Peyer's patch (tissue), 4 donors: ENCODE results near the gene SGPL1.

Experiments used
- CTCF ChIP-seq, 6 experiments: fragments of 450-650 bp in 4 of 6; fragments of 200-600 bp in 2 of 6; sonication (generic) in 1 of 6; IDR thresholded peaks; one replicate each; pipeline ENCODE4 v1.5.1; 2017 to 2019; ENCODE audit warnings: antibody characterized with exemption in 6 of 6, mild to moderate bottlenecking in 3 of 6, moderate library complexity in 1 of 6
- POLR2A ChIP-seq, 2 donors: fragments of 450-650 bp; IDR thresholded peaks; one replicate each; pipeline ENCODE4 v1.5.1; 2017; ENCODE audit warnings: antibody characterized with exemption in 2 of 2, mild to moderate bottlenecking in 2 of 2, moderate library complexity in 2 of 2

- no peak for TF ChIP-seq CTCF (IDR thresholded peaks at IDR 0.05)
- TF ChIP-seq POLR2A (IDR thresholded peaks at IDR 0.05) = no peak
Measured at GRCh38 chr10:70780772-70781171, 35.0 kb upstream of the SGPL1 start.
